GM12873 (cell line): Measurements from ENCODE around the gene GPR151.

Experiments used
- CTCF ChIP-seq: IDR thresholded peaks from 2 replicates; pipeline ENCODE4 v1.5.1; 2012; ENCODE audit warnings: low read depth, mild to moderate bottlenecking, moderate library complexity, low read length, control low read depth; ENCODE audit not compliant: insufficient read depth; ENCODE audit errors: missing control alignments

GPR151 gene

GRCh38 chr5:146549615-146550014 lies 33.6 kb upstream of the GPR151 start:
- TF ChIP-seq CTCF: no peak

GRCh38 chr5:146548781-146549449 lies 32.9 kb upstream of the GPR151 start:
- TF ChIP-seq CTCF: no peak

GRCh38 chr5:146544232-146544631 lies 28.2 kb upstream of the GPR151 start:
- TF ChIP-seq CTCF: no peak

- peak; percentile 90 for TF ChIP-seq CTCF
These were observed 26.2 kb upstream of the GPR151 start for GRCh38 chr5:146541958-146542849.

- no peak for TF ChIP-seq CTCF
These were observed 24.4 kb upstream of the GPR151 start for GRCh38 chr5:146540414-146540813.

- TF ChIP-seq CTCF: no peak
These were observed 24.0 kb upstream of the GPR151 start for GRCh38 chr5:146539973-146540372.

GRCh38 chr5:146538432-146538831 lies 22.4 kb upstream of the GPR151 start:
- no peak for TF ChIP-seq CTCF
